ENCODE results near the gene KCNH2.
"Not testable (repeated sequence)": the region's sequence is repeated elsewhere in the genome, so short reads cannot be mapped to it uniquely, and the experiment has no call there.

KCNH2 gene

DNA sequence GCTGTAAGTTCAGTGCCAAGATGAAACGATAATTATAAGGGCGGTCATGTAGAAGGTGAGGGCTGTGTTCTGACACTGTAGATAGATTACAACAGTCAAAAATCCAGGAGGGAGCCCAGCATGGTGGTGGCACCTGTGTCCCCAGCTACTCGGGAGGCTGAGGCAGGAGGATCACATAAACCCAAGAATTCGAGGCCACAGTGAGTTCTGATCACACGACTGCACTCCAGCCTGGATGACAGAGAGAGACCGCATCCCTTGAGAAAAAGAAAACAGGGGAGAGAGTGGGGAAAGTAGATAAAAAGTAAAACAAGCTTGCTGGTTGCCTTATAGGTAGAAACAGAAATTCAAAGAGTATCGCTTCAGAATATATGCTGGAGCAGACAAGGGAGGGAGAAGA is 52.1 kb downstream of the KCNH2 start:
- no peak for DNase-seq

DNA sequence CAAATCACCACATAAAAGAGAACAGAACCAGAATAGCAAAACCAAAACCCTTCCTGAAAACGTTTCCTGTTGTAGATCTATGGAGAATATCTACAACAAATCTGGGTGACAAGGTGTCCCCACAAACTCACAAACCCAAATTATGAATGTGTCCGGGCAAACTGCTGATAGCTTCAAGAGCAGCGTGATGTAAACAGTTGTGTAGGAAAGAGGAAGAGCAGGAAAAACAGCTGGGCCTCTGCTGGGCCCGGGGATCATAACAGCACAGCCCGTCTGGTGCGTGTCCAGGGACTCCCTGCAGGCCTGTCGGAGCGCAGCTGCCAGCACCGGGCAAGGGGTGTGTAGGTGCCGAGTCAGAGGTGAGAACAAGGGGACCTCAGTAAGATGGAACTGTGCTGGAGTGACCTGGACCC is 53.7 kb downstream of the KCNH2 start:
- DNase-seq = no peak

DNA sequence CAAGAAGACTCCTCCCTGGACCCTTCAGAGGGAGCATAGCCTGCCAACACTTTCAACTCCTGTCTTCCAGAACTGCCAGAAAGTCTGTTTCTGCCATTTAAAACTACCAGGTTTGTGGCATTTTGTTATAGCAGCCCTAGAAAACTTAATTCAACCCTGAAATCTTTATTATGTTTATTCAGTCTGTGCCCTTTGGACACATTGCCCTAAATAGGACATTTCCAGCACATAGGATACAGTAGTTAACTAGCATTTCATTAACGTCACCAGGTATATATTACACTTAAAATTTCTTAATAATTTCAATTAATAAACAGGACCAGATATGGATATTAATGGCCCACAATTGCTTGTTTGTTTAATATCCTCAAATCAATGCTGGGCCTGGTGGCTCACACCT is 54.3 kb downstream of the KCNH2 start:
- DNase-seq = no peak

DNA sequence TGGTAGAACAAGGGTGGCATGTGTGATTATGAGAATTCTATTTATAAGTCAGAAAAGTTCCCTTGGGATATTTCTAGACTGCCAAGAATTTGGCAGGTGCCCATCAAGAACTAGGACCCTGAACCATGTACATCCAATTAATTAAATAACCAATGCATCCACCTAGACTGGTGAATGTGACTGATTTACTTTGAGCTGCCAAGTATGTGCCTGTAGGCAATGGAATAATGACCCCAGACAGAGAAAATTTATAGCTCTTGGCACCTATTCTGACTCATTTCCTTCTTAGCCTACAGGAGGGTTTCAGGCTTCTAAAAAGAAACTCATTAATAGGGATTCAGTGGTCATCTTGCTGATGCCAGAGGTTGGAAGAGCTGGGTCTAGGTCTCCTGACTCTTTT is 54.9 kb downstream of the KCNH2 start:
- no peak for DNase-seq

DNA sequence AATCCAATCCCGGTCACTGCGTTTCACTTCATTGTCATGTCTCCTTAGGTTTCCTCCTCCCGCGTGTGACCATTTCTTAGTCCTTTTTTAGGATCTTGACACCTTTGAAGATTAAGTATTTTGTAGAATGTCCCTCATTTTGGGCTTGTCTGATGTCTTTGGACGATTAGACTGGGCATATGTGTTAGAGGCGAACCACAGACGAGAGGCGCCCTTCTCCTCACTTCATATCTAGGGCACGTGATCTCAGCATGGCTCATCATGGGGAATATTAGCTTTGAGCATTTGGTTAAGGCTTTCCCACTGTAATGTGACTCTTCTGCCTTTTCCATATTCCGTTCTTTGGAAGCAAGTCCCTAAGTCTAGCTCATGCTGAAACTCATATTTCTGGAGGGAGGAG is 59.0 kb downstream of the KCNH2 start:
- no peak for DNase-seq

DNA sequence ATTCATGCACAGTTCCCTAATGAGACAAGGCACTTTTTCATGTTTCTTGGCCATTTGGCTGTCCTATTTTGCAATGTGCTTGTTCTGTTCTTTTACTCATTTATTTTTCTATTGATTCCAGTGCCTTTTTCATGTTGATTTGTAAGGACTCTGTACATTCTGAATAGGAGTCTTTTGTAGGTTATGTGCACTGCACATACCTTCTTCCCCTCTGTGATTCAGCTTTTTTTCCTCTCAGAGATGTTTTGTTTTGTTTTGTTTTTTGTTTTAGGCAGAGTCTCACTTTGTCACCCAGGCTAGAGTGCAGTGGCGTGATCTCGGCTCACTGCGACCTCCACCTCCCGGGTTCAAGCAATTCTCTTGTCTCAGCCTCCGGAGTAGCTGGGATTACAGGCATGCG is 59.7 kb downstream of the KCNH2 start:
- no peak for DNase-seq

DNA sequence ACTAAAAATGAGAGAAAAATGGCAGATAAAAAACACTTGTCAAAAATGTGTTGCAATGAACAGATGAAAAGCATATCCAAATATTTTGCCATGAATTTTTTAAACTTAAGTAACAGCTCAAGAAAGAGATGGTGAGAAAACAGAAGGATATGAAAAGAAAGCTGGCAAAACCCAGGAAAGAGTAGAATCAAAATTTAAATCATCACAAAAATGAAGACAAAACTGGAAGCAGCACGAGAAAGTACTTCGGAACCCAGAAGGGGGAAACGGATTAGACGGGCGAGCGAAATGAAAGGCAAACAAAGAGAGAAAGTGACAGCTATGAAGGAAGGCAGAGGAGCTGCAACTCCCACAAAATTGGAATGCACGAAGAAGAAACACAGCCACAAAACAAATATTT is 60.2 kb downstream of the KCNH2 start:
- no peak for DNase-seq

DNA sequence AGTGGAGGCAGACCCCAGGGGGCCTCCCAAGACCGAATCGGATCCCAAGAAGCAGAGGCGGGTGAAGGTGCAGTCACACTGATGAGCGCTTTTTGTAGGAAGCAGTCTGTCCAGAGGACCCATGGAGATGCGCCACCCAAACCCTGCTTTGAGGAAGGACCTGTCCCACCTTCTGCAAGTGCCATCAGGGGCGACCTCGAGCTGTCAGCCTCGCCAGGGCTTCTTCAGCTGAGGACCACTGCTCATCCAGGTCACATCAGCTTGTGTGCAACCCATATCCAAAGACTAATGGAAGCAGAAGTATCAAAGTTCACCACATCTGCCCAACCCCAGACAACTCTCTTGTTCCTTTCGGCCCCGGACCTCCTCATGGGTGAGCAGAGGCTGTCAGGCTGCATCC is 61.5 kb downstream of the KCNH2 start:
- no peak for DNase-seq

DNA sequence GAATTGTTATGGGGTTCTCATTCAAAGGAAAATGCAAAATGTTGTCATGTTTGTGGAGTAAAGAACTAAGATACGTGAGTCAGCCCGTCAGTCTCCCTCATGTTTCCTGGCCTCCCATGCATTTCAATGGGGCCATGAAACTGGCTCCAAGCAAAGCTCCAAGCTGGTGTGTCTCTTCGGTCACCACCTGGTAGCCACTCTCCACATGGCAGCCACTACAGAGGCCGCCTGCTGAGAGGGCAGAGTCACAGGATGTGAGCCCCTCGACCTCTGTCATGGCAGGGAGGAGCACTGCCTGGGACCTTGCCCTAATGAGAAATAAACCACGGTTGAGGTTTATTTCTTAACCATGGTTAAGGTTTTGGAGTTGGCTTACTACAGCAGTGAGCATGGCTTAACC is 63.2 kb downstream of the KCNH2 start:
- DNase-seq = no peak

DNA sequence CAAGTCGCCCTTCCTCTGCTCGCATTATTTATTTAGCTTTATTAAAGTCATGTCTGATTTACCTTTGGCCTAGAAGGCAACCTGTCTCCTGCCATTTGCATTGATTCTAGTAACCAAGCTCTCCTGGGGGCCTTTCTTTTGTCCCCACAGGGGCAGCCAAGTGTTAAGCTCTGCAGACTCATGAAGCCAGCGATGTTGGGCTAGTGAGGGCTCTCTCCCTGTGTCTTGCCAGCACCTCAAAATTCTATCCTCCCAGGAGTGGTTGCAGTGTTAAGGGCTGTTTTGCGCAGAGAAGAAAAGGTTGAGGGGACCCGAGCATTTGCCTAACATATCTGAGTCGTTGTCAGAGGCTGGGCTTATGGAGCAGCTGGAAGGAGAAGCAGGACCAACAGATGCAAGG is 63.9 kb downstream of the KCNH2 start:
- no peak for DNase-seq

DNA sequence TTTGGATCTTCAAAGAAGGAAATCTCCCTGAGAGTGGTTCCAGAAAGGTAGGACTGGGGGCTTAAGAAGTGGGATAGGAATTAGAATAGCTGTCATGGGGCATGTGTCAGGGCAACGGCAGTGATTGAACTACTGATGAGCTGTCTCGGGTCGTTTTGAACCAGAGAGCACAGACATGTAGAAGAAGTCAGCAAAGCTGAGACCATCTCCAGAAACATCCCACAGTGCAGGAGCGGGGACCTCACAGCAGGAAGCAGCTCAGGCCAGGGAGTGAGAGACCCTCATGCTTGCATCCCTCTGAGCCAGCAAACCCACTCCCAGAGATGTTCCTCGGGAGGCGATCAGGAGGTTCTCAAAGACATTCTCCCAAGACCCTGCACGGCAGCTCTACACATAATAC is 65.7 kb downstream of the KCNH2 start:
- no peak for DNase-seq

DNA sequence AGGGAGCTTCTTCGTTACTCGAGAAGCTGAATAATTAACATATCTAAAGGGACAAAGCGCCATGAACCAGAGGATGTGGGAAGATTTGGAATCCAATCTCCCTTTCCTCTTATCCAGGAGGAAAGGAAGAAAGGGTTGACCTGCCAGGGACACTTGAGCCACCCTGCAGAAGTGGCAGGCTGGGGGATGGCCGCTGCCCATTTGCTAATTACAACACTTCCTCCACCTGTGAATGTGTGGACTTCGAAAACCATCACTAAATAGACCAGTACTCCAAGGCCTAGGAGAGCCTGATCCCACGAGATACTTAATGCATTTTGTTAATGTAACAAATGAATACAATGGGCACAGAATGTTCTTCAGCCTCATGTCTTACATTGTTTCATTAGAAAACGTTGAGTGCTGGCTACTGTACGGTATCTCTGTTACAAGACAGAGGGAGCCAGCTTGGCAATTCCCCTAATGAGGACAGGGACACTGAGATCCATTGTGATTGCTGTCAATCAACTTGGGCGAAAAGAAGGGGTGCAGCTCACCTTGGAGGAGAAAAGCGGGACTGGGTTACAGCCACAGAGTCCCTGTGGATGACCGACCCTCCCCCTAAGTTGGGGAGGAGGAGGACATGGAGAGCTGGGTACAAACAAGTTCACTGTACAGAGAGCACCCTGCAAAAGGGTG is 66.4 kb downstream of the KCNH2 start:
- DNase-seq = no peak

DNA sequence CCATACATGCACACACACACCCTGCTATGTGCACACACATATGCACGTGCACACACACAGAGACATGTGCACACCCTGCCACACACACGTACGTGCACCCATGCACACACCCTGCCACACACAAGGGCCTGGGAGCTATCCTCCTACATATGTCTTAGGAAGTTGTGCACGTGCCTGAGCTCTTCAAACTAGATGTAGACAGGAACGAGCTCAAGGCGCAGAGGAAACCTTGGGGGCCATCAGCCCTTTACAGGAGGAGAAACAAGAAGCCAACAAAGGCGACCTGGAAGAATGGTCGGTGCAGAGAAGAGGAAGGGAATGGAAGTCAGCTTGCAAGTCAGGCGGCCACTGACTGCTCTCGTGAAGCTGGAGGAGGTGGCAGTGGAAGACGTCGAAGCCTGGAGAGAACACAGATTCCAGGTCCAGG is 67.1 kb downstream of the KCNH2 start:
- DNase-seq = no peak

DNA sequence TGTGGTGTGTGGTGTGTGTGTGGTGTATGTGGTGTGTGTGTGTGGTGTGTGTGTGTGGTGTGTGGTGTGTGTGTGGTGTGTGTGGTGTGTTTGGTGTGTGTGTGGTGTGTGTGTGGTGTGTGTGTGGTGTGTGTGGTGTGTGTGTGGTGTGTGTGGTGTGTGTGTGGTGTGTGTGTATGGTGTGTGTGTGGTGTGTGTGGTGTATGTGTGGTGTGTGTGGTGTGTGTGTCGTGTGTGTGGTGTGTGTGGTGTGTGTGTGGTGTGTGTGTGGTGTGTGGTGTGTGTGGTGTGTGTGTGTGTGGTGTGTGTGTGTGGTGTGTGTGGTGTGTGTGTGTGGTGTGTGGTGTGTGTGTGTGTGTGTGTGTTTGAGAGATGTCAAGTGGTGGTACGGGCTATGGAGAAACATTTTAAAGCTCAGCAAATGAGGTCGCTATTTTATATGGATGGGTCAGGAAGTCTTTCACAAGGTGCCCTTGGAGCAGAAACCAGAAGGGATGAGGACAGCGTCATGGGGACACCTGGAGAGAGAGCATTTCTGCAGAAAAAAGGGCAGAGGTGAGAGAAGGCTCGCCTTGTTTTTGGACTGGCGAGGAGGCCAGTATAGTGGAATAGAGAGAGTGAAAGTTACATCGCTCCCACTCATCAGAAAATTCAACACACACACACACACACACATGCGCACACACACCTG is 67.7 kb downstream of the KCNH2 start:
- not testable (repeated sequence) for DNase-seq

DNA sequence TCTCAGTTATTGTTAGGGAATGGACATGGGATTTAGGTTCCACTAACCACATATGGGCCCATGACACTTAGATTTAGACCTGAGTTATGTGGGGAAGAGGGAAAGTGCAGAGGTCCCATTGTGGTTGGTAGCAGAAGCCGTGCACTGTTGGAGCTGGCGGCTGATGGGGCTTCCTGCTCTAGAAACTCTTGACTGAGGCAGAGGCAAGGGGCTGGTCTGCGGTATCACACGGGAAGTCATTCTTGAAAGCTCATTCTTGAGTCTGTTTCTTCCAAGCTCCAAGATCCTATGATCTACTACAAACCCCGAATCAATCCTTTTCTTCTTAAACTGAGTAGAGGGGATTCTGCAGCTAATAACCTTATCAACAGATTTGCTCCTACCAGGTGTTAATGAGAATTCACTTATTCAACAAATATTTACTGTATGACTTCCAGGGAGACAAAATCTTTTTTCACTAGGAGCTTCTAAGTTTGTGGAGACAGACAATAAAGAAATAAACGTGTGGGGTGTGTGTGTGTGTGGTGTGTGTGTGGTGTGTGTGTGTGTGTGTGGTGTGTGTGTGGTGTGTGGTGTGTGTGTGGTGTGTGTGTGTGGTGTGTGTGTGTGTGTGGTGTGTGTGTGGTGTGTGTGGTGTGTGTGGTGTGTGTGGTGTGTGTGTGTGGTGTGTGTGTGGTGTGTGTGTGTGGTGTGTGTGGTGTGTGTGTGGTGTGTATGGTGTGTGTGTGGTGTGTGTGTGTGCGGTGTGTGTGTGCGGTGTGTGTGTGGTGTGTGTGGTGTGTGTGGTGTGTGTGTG is 68.7 kb downstream of the KCNH2 start:
- peak; percentile 22 for DNase-seq

DNA sequence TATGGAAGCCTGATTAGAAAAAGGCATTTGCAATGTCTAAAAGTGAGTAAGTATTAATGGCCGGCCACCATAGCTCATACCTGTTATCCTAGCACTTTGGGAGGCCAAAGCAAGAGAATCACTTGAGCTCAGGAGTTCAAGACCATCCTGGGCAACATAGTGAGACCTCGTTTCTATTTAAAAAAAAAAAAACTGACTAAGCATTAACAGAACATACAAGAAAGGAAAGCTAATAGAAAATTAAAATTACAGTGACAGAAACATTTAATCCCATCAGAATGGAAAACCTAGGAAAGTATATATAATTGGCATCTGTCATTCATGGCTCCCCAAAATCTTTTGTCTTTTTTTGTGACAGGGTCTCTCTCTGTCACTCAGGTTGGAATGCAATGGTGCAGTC is 69.9 kb downstream of the KCNH2 start:
- DNase-seq = no peak

DNA sequence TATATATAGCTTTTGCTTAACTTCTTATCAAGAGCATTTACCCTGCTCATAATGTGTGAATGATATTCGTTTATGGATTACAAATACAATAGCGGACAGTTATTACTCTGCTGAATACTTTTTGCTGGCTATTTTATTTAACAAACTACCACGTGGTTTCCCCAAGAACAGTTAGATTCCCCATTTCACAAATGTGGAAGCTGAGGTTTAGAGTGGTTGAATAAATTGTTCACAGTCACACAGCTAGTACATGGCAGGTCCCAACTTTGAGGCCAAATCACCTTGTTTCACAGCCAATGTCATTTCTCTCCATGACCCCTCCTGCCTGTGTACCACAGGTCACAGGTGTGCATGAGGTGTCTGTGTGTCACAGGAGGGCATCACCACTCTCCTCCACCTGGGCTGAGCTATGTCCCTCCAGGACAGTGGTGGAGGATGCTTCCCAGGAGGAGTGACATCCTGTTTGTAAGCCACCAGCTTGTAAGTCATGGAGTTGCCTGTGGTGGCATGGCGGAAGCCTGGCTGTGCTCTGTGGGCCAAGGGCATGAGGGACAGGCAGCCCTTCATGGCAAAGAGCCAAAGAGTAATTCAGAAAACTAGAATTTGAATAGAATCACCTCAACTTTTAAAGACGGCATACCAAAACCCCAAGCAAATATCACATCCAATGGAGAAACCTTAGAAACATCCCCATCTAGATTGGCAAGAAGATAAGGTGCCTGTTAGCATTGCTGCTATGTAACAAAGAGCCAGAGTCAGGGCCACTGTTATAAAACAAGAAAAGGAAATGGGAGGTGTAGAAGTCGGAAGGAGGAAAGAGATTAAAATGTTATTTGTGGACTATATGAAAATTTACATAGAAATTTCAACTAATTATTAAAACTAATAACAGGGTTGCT is 73.9 kb downstream of the KCNH2 start:
- no peak for DNase-seq

DNA sequence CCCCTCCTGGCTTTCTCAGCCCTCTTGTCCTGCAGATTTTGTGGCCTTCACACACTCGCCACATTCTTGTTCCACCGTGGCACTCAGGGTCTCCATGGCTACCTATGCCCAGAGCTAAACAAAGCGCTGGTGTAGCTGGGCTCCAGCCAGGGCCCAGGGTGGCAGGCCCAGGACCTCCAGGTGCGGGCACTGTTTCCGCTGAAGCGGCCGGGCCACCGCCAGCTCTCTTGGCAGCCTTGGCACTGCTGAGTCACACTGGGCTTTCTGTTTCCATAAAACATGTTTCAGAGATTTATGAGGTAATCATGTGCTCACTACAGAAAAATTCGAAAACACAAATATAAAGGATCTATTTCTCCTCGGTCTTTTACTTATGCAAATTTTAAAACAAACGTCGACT is 74.5 kb downstream of the KCNH2 start:
- peak; percentile 15 for DNase-seq

DNA sequence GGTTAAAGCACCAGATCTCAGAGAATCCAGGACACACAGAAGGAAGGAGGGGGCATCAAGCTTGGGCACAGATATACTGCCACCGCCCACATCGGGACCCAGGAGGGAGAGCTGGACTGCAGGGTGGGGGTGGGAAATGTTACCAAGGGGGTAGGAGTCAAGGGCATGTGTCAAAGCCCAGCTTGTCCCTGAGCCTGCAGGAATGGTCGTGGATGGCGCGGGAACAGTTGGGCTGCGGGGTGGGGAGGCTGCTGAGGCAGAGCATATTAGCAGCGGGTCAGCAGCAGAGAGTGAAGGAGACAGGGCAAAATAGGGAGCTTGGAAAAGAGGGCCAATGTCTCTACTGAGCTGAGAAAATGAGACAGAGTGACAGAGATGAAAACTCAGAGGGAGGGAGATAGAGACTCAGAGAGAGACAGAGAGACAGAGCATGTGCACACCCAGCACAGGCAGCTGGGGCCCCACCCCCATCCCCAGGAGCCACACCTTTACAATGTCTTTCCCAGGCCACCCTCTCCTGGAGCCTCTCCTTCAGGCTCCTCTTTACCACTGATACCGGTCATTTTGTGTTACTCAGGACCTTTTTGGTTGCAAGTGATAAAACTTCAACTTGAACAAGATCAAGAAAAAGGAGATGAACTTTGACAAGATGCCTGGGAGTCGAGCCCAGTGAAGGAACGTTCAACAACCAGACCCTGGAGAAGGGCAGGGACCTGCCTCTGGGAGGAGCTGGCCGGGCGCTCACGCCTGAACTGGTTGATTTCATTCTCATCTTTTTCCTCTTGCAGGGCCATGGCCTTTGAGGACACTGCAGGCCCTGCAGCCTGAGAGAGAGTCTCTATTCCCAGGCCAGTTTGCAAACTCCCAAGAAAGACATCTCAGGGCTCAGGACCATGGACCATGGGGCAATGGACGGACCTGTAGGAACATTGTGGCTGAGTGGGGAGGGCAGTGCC is 75.8 kb downstream of the KCNH2 start:
- DNase-seq = no peak

DNA sequence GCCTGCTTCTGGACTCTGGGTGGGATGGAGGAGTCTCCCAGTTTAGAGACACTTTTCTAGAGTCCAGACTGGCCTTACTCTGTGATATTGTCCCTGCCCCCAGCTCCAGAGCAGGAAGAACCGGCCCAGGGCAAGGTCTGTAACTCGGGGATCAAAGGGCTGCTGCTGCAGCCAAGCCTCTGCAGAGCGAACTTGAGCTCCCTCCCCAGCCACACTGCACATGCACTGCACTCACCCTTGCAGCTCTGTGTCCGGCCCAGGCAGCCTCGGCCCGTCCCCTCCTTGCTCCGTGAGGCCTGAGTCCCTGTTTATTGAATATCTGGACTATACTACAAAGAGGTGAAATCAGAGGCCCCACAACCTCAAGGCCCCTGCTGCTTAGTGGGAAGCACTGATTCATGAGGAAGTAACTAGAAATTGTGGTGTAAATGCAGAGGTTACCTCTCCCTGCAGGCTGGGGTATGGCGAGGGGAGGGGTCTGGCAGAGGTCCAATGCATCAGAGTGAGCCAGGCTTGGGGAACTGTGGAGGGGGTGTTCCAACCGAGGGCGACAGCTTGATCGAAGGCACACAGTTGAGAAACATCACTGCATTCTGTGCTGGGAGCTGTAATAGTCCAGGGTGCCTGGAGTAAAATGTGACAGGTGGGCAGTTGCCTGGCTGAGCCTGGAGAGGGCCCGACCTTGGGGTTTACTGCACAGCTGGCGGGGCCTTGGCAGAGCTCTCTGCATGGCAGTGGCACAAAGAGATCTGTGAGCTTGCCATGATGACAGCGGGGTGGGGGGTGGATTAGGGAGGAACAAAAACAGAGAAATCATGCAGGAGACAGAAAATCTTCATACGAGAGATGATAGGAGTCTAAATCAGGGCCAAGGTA is 76.7 kb downstream of the KCNH2 start:
- no peak for DNase-seq

DNA sequence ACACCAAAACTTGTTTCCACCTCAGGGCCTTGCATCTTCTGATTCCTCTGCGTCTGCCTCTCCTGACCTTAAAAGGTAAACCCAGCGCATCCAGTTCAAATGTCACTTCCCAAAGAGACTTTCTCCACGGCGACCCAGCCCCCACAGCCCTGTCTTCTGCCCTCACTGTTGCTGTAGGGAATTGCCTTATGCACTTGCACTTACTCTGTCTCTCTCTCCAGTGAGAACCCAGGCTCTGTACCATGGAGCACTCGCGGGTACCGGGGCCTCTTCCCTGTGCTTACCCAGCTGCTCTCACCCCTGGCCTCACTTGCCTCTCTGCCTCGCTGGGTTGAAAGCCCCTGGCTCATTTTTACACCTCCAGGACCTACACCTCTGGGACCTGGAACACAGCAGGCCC is 77.4 kb downstream of the KCNH2 start:
- DNase-seq = no peak
